Islet of Langerhans (tissue), 1 donor: ENCODE results near the gene COX20.

Source experiments
- FAIRE-seq: peaks from one replicate; lab custom pipeline; 2011; peaks lifted over from hg19 to GRCh38; lab: Jason Lieb, UNC

The COX20 gene

GRCh38 chr1:244876228-244876910 is 40.9 kb downstream of the COX20 start:
- no peak for FAIRE-seq

- no peak for FAIRE-seq
Measured at GRCh38 chr1:244878681-244879080, 43.2 kb downstream of the COX20 start.

GRCh38 chr1:244881552-244882280 is 46.3 kb downstream of the COX20 start:
- no peak for FAIRE-seq

- FAIRE-seq: no peak
Measured at GRCh38 chr1:244887281-244887680, 51.8 kb downstream of the COX20 start.

GRCh38 chr1:244893836-244894235 is 58.4 kb downstream of the COX20 start:
- FAIRE-seq: no peak
